ENCODE data around the gene CBARP.

CBARP gene

DNA sequence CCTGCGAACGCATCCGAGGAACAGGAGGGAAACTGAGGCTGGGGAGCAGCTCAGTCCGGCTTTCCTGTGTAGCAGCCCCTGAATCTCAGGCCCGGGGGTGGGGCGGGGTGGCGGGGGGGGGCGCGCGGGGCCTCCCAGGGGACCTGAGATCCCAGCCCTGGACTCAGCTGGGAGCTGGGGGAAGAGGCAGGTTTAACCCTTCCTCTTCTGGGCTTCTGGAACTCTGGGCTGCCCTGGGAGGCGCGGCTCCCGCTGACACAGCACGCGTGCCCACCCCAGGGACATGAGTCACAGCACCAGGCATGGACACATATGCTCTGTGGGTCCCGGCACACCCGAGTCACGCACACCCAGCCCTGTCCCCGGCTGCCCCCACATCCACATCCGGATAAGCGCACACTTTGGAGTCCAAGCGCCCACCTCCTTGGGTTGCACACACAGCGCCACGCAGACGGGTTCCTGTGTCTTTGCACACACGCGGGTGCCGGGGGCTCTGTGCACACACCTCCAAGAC is 27.9 kb upstream of the CBARP start:
- ChIA-PET POLR2A (interaction anchor here (0.6 to 7.7 kb wide), 7 partner anchors 9 to 42 kb away, joined by 3 to 407 read pairs (median 9); partner anchors contain the start of genes ATP5F1D and FAM174C), CTCF (interaction anchor here (0.6 to 11.3 kb wide), 9 partner anchors 10 to 206 kb away, joined by 3 to 299 read pairs (median 4); no protein-coding TSS in a partner anchor)
- Histone ChIP-seq H3K4me1 (ENCODE audit: control insufficient read depth, insufficient read depth, low read length) (peaks cover 25% of the 10 kb centered on the region), H3K9me3 (ENCODE audit: control insufficient read depth, insufficient read depth, low read depth, low read length) (no peaks in the 10 kb centered on the region), H3K27ac (ENCODE audit: extremely low read depth, low read depth, low read length) (peak overlapping the region; percentile 61; the same call in 1 of the 2 replicates), H3K36me3 (ENCODE audit: control insufficient read depth in 2 of 2, insufficient read depth in 1 of 2, low read length in 2 of 2) (peaks cover 3 to 9% of the 10 kb centered on the region in 2 experiments; a peak in 2 of 3 replicates), H3K4me3 (ENCODE audit: low read depth, low read length) (peak overlapping the region; percentile 0)
- TF ChIP-seq, protein P1, sequence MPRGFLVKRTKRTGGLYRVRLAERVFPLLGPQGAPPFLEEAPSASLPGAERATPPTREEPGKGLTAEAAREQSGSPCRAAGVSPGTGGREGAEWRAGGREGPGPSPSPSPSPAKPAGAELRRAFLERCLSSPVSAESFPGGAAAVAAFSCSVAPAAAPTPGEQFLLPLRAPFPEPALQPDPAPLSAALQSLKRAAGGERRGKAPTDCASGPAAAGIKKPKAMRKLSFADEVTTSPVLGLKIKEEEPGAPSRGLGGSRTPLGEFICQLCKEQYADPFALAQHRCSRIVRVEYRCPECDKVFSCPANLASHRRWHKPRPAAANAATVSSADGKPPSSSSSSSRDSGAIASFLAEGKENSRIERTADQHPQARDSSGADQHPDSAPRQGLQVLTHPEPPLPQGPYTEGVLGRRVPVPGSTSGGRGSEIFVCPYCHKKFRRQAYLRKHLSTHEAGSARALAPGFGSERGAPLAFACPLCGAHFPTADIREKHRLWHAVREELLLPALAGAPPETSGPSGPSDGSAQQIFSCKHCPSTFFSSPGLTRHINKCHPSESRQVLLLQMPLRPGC (tag by site-specific recombination; IDR thresholded peaks at IDR 0.05): peak; percentile 17; the same call in 1 of the 2 replicates
- TF ChIP-seq ZNF341 (tag by site-specific recombination; IDR thresholded peaks at IDR 0.05; ENCODE audit: low read depth) (no peak), ZNF549 (tag by site-specific recombination; IDR thresholded peaks at IDR 0.05) (no peak), GLIS1 (tag by site-specific recombination; IDR thresholded peaks at IDR 0.05) (peak; percentile 63; the same call in 1 of the 2 replicates), IKZF3 (tag by site-specific recombination; IDR thresholded peaks at IDR 0.05) (peak; percentile 58), ZNF530 (tag by site-specific recombination; IDR thresholded peaks at IDR 0.05; ENCODE audit: low read depth) (no peak), ZIC2 (tag by site-specific recombination; IDR thresholded peaks at IDR 0.05) (peak; percentile 81), ZNF391 (tag by site-specific recombination; IDR thresholded peaks at IDR 0.05; ENCODE audit: borderline replicate concordance, low read depth) (no peak), ZNF76 (tag by site-specific recombination; IDR thresholded peaks at IDR 0.05; ENCODE audit: borderline replicate concordance, low read depth) (no peak), ZBTB7A (tag by site-specific recombination; IDR thresholded peaks at IDR 0.05; ENCODE audit: low read depth) (0 out of 2 replicates have a peak, but pooled peaks have one; percentile 12), ZNF19 (tag by site-specific recombination; IDR thresholded peaks at IDR 0.05; ENCODE audit: low read depth) (no peak), ZNF785 (tag by site-specific recombination; IDR thresholded peaks at IDR 0.05) (peak; percentile 24; the same call in 1 of the 2 replicates)
- TF ChIP-seq, protein P2, sequence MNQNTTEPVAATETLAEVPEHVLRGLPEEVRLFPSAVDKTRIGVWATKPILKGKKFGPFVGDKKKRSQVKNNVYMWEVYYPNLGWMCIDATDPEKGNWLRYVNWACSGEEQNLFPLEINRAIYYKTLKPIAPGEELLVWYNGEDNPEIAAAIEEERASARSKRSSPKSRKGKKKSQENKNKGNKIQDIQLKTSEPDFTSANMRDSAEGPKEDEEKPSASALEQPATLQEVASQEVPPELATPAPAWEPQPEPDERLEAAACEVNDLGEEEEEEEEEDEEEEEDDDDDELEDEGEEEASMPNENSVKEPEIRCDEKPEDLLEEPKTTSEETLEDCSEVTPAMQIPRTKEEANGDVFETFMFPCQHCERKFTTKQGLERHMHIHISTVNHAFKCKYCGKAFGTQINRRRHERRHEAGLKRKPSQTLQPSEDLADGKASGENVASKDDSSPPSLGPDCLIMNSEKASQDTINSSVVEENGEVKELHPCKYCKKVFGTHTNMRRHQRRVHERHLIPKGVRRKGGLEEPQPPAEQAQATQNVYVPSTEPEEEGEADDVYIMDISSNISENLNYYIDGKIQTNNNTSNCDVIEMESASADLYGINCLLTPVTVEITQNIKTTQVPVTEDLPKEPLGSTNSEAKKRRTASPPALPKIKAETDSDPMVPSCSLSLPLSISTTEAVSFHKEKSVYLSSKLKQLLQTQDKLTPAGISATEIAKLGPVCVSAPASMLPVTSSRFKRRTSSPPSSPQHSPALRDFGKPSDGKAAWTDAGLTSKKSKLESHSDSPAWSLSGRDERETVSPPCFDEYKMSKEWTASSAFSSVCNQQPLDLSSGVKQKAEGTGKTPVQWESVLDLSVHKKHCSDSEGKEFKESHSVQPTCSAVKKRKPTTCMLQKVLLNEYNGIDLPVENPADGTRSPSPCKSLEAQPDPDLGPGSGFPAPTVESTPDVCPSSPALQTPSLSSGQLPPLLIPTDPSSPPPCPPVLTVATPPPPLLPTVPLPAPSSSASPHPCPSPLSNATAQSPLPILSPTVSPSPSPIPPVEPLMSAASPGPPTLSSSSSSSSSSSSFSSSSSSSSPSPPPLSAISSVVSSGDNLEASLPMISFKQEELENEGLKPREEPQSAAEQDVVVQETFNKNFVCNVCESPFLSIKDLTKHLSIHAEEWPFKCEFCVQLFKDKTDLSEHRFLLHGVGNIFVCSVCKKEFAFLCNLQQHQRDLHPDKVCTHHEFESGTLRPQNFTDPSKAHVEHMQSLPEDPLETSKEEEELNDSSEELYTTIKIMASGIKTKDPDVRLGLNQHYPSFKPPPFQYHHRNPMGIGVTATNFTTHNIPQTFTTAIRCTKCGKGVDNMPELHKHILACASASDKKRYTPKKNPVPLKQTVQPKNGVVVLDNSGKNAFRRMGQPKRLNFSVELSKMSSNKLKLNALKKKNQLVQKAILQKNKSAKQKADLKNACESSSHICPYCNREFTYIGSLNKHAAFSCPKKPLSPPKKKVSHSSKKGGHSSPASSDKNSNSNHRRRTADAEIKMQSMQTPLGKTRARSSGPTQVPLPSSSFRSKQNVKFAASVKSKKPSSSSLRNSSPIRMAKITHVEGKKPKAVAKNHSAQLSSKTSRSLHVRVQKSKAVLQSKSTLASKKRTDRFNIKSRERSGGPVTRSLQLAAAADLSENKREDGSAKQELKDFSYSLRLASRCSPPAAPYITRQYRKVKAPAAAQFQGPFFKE (tag by site-specific recombination; IDR thresholded peaks at IDR 0.05; ENCODE audit: borderline replicate concordance): 0 out of 2 replicates have a peak, but pooled peaks have one; percentile 91
- TF ChIP-seq, protein P3, sequence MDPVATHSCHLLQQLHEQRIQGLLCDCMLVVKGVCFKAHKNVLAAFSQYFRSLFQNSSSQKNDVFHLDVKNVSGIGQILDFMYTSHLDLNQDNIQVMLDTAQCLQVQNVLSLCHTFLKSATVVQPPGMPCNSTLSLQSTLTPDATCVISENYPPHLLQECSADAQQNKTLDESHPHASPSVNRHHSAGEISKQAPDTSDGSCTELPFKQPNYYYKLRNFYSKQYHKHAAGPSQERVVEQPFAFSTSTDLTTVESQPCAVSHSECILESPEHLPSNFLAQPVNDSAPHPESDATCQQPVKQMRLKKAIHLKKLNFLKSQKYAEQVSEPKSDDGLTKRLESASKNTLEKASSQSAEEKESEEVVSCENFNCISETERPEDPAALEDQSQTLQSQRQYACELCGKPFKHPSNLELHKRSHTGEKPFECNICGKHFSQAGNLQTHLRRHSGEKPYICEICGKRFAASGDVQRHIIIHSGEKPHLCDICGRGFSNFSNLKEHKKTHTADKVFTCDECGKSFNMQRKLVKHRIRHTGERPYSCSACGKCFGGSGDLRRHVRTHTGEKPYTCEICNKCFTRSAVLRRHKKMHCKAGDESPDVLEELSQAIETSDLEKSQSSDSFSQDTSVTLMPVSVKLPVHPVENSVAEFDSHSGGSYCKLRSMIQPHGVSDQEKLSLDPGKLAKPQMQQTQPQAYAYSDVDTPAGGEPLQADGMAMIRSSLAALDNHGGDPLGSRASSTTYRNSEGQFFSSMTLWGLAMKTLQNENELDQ (tag by site-specific recombination; IDR thresholded peaks at IDR 0.05; ENCODE audit: low read depth): no peak
- TF ChIP-seq, protein P4, sequence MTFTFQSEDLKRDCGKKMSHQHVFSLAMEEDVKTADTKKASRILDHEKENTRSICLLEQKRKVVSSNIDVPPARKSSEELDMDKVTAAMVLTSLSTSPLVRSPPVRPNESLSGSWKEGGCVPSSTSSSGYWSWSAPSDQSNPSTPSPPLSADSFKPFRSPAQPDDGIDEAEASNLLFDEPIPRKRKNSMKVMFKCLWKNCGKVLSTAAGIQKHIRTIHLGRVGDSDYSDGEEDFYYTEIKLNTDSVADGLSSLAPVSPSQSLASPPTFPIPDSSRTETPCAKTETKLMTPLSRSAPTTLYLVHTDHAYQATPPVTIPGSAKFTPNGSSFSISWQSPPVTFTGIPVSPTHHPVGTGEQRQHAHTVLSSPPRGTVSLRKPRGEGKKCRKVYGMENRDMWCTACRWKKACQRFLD (tag by site-specific recombination; IDR thresholded peaks at IDR 0.05): no peak
- TF ChIP-seq, protein P5, sequence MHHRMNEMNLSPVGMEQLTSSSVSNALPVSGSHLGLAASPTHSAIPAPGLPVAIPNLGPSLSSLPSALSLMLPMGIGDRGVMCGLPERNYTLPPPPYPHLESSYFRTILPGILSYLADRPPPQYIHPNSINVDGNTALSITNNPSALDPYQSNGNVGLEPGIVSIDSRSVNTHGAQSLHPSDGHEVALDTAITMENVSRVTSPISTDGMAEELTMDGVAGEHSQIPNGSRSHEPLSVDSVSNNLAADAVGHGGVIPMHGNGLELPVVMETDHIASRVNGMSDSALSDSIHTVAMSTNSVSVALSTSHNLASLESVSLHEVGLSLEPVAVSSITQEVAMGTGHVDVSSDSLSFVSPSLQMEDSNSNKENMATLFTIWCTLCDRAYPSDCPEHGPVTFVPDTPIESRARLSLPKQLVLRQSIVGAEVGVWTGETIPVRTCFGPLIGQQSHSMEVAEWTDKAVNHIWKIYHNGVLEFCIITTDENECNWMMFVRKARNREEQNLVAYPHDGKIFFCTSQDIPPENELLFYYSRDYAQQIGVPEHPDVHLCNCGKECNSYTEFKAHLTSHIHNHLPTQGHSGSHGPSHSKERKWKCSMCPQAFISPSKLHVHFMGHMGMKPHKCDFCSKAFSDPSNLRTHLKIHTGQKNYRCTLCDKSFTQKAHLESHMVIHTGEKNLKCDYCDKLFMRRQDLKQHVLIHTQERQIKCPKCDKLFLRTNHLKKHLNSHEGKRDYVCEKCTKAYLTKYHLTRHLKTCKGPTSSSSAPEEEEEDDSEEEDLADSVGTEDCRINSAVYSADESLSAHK (tag by site-specific recombination; IDR thresholded peaks at IDR 0.05): no peak
- TF ChIP-seq, protein P6, sequence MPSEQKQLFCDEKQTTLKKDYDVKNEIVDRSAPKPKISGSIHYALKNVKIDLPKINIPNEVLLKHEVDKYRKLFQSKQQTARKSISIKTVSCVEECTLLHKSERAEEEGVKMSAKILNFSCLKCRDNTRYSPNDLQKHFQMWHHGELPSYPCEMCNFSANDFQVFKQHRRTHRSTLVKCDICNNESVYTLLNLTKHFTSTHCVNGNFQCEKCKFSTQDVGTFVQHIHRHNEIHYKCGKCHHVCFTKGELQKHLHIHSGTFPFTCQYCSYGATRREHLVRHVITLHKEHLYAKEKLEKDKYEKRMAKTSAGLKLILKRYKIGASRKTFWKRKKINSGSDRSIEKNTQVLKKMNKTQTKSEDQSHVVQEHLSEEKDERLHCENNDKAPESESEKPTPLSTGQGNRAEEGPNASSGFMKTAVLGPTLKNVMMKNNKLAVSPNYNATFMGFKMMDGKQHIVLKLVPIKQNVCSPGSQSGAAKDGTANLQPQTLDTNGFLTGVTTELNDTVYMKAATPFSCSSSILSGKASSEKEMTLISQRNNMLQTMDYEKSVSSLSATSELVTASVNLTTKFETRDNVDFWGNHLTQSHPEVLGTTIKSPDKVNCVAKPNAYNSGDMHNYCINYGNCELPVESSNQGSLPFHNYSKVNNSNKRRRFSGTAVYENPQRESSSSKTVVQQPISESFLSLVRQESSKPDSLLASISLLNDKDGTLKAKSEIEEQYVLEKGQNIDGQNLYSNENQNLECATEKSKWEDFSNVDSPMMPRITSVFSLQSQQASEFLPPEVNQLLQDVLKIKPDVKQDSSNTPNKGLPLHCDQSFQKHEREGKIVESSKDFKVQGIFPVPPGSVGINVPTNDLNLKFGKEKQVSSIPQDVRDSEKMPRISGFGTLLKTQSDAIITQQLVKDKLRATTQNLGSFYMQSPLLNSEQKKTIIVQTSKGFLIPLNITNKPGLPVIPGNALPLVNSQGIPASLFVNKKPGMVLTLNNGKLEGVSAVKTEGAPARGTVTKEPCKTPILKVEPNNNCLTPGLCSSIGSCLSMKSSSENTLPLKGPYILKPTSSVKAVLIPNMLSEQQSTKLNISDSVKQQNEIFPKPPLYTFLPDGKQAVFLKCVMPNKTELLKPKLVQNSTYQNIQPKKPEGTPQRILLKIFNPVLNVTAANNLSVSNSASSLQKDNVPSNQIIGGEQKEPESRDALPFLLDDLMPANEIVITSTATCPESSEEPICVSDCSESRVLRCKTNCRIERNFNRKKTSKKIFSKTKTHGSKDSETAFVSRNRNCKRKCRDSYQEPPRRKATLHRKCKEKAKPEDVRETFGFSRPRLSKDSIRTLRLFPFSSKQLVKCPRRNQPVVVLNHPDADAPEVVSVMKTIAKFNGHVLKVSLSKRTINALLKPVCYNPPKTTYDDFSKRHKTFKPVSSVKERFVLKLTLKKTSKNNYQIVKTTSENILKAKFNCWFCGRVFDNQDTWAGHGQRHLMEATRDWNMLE (tag by site-specific recombination; conservative IDR thresholded peaks at IDR 0.05; ENCODE audit: low read depth): no peak

Data from HEK293 (cell line).